OCI-M2 (cell line): Measurements from ENCODE around the gene TRIM46.
"Not testable (repeated sequence)": the region's sequence is repeated elsewhere in the genome, so short reads cannot be mapped to it uniquely, and the experiment has no call there.

Source experiments
- DNase-seq: peaks from one replicate; lab custom pipeline; 2025; ENCODE audit not compliant: unreplicated experiment; lab: John Stamatoyannopoulos, UW

The TRIM46 gene

GRCh38 chr1:155202731-155203515 lies 29.3 kb downstream of the TRIM46 start:
- DNase-seq, result no peak

DNA sequence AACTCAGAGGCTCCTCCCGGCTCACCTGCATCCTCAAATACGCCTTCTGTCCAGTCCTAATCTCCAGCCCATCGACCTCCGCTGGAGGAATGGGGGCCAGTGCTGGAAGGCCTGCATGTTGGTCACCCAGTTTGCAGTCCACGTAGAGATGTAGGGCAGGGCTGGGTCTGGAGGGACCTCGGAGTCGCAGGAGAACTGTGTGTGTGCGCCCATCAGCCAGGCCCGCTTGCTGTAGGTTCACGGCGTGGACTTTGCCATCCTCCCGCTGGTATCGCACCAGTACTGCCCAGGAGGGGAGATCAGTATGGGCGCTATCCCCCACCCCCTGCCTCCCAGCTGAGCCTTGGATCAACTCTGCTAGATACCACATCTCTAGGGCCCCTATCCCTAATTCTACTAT lies 31.4 kb downstream of the TRIM46 start:
- no peak for DNase-seq

GRCh38 chr1:155205969-155206593 lies 32.4 kb downstream of the TRIM46 start:
- no peak for DNase-seq

GRCh38 chr1:155206891-155207805 lies 33.5 kb downstream of the TRIM46 start:
- DNase-seq, result peak; percentile 26

GRCh38 chr1:155207806-155208540 lies 34.3 kb downstream of the TRIM46 start, which contains the start of gene THBS3:
Gene THBS3, minus strand, starts transcription at chr1:155207897. Its CDS starts 21 bp downstream, at chr1:155207876.
- no peak for DNase-seq

DNA sequence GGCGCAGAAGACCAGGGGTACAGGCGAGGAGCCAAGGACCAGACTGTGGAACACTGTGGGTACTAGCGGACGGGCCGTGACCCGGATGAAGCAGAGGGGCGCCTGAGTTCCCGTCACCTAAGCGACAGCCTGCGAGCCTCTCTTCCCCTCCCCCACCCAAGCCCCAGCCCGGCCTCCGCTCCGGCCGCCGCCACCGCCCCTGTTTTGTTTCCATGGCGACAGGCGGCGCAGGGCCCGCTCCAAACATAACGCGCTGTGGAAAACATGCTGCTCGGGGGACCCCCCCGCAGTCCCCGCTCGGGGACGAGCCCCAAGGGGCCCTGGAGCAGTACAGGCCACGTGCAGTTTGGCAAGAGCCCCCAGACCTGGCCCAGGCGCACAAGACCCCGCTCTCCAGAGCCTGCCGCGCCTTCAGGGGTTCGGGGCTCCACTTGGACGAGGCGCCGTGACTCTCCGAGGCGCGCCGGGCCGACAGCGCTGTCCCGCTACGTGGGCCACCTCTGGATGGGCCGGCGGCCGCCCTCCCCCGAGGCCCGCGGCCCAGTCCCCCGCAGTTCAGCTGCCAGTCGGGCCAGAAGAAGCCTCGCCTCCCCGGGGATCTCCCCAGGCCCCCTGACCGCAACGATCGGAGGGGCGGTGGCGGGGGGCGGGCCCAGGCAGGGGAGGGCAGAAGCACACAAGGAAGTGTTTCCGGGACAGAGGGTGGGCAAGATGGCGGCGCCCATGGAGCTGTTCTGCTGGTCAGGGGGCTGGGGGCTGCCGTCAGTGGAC lies 35.1 kb downstream of the TRIM46 start, which contains the start of gene MTX1:
TSS of gene MTX1 (plus strand) at position 155 of the 771 bp plus-strand sequence. CDS start at position 265, 110 bp downstream.
- DNase-seq, result no peak

- DNase-seq, result no peak
Observed at GRCh38 chr1:155209312-155209721, 35.7 kb downstream of the TRIM46 start.

- no peak for DNase-seq
Observed at GRCh38 chr1:155210314-155211104, 36.9 kb downstream of the TRIM46 start.

GRCh38 chr1:155211381-155212050 lies 37.9 kb downstream of the TRIM46 start:
- DNase-seq, result not testable (repeated sequence)

DNA sequence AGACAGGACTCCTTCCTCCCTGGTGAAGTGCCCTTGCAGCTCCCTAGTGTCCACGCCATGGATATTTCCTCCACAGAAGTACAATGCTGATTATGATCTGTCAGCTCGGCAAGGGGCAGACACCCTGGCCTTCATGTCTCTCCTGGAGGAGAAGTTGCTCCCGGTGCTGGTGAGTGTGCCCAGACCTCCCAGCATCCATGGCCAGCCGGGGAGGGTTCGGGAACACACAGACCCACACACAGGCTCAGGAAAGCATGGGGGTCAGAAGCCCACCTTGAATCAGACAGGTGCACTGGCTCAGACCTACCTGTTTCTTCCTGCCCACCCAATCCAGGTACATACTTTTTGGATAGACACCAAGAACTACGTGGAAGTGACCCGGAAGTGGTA lies 38.4 kb downstream of the TRIM46 start:
- not testable (repeated sequence) for DNase-seq

- DNase-seq, result not testable (repeated sequence)
Observed at GRCh38 chr1:155214702-155215101, 41.1 kb downstream of the TRIM46 start.

- no peak for DNase-seq
Observed at GRCh38 chr1:155218854-155219591, 45.4 kb downstream of the TRIM46 start.

DNA sequence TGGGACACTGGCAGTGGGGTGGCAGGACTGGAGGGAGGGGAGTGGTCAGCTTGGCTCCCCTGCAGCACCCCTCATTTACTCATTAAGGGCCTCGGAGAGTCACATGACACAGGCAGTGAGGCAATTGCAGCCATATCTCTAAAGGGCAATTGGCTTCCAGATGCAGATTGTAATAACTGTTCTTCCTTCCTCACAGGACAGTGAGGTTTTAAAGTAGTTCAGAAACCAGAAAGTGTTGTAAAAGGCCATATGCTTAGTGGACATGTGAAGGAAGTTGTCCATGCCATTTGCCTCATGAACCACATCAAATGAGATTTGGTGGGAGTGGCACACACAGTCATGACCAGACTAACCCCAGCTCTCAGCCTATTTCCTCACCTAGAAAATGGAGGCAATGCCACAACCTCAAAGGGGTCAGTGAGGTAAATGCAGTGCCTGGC lies 46.0 kb downstream of the TRIM46 start:
- DNase-seq, result no peak

DNA sequence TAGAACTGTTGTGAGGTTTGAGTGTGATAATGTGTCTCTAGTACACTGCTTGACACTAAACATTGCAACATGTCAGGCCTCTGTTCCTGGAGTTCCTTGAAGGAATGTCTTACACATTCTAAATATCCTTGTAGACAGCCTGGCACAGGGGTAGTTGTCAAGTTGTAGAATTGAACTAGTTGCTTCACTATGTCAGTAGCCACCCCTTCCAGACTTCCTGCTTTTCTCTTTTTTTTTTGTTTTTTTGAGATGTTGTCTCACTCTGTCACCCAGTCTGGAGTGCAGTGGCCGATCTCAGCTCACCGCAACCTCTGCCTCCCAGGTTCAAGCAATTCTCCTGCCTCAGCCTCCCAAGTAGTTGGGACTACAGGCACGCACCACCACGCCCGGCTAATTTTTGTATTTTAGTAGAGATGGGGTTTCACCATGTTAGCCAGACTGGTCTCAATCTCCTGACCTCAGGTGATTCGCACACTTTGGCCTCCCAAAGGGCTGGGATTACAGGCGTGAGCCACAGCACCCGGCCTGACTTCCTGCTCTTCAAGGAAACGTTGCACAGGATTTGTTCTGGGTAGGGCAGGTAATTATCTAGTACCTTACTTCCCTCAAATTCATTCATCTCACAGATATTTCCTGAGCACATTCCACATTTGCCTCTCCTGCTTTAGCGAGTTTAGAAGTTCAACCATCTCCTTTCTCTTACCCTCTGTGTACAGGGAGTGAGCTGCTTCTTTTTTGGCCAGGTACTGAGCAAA lies 46.7 kb downstream of the TRIM46 start:
- DNase-seq, result not testable (repeated sequence)

DNA sequence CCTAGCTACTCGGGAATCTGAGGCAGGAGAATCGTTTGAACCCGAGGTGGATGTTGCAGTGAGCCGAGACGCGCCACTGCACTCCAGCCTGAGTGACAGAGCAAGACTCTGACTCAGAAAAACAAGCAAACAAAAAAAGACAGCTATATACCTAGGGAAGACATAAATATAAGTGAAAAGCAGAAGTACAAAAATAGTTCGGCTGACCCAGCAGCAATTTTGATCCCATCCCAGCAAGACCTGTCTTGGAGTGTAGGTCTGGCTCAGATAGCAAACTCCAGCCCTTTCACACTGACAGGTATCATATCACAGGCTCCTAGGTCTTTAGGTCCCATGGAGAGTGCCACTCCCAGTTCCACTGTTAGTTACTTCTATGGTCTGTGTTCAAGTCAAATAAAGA lies 49.4 kb downstream of the TRIM46 start:
- DNase-seq, result no peak

GRCh38 chr1:155225404-155225759 lies 51.7 kb downstream of the TRIM46 start:
- not testable (repeated sequence) for DNase-seq
